GM18498 (cell line): Measurements from ENCODE around the gene MPHOSPH9.
"Not testable (repeated sequence)": the region's sequence is repeated elsewhere in the genome, so short reads cannot be mapped to it uniquely, and the experiment has no call there.

Experiments
- ATAC-seq: cut with Tn5 transposase; IDR thresholded peaks from one replicate; pipeline ENCODE4 v1.9.1; 2021; ENCODE audit warnings: mild to moderate bottlenecking, moderate library complexity; ENCODE audit not compliant: unreplicated experiment

Gene MPHOSPH9

GRCh38 chr12:123227581-123228258 lies 5.2 kb downstream of the MPHOSPH9 start:
- no peak for ATAC-seq

GRCh38 chr12:123225443-123225842 lies 7.5 kb downstream of the MPHOSPH9 start:
- no peak for ATAC-seq

DNA sequence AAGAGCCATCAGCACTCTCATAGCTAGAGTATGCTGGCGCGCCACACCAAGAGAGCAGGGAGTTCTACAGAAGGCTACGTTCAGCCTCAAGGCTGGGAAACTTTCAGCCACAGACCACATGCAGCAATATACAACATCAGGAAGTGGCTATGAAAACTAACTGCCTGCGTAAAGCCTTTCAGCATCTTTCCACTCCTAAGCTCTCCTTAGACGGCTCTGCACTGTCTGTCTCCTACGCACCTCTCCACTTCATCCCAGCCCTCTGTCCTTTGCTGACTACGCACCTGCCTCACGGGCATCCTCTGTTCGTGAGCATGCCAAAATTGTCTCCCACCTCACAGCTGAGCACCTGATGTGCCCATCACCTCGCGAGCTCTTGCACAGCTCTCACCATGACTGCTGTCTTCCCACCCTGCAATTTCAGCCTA lies 9.7 kb downstream of the MPHOSPH9 start:
- peak; percentile 77 for ATAC-seq

GRCh38 chr12:123207815-123208214 lies 25.1 kb downstream of the MPHOSPH9 start:
- ATAC-seq = not testable (repeated sequence)

- ATAC-seq = not testable (repeated sequence)
Measured at GRCh38 chr12:123206794-123207193, 26.1 kb downstream of the MPHOSPH9 start.

GRCh38 chr12:123200414-123200813 lies 32.5 kb downstream of the MPHOSPH9 start:
- ATAC-seq = no peak

DNA sequence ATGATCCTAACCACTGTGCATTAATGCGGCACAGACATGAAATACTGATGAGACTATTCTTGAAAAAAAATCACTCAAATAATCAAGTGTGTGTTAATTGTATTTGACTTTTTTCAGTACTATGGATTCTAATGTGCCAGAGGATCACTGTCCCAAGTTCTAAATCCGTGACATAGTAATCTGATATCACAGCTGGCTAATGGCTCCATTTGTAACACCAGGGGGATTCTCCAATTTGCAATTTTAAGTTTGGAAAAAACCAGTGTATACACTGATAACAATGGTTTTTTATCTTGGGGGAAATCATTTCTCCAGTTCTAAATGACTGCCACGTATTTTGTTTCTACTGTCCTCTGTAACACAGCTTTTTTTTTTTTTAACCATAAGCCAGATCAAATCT lies 33.0 kb downstream of the MPHOSPH9 start:
- ATAC-seq = no peak

DNA sequence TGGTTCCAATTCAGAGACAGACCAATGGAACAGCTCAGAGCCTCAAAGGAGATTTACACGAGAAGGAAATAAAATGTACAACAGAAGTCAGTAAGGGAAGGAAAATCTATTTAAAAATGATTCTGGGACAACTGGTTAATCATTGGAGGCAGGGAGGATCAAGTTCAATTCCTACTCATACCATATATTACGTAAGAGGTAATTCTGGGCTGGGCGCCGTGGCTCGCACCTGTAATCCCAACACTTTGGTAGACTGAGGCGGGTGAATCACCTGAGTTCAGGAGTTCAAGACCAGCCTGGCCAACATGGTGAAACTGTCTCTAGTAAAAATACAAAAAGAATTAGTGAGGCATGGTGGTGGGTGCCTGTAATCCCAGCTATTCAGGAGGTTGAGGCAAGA lies 45.3 kb downstream of the MPHOSPH9 start:
- ATAC-seq = no peak

- ATAC-seq = no peak
Measured at GRCh38 chr12:123180171-123180570, 52.8 kb downstream of the MPHOSPH9 start.

GRCh38 chr12:123171967-123172366 lies 61.0 kb downstream of the MPHOSPH9 start:
- ATAC-seq = no peak

GRCh38 chr12:123167329-123167728 lies 65.6 kb downstream of the MPHOSPH9 start:
- ATAC-seq = no peak

DNA sequence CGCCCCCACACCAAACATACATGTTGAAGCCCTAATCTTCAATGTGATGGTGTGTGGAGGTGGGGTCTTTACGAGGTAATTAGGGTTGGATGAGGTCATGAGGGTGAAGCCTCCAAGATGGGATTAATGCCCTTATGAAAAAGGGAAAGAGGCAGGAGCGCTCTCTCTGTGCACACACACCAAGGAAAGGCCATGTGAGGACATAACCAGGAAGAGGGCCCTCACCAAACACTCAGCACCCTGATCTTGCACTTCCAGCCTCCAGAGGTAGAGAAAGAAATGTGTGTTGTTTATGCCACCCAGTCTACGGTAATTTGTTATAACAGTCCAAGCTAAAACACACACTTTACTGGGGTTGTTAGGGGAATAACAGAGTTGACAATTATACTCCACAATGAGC lies 67.4 kb downstream of the MPHOSPH9 start:
- ATAC-seq = no peak

DNA sequence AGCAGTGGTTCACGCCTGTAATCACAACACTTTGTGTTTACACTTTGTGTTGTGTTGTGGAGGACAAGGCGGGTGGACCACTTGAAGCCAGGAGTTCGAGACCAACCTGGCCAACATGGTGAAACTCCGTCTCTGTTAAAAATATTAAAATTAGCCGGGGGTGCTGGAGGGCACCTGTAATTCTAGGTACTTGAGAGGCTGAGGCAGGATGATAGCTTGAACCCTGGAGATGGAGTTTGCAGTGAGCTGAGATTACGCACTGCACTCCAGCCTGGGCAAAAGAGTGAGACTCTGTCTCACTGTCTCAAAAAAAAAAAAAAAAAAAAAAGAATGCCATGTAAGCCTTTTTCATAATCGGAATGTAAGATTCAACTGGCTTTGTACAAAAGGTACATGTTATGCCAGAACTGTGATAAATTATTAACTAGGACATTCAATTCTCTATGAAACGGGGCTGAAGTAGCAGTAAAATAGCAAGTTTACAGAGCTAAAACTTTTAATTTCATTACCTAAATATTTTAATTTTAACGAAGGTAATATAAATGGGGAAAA lies 68.2 kb downstream of the MPHOSPH9 start:
- no peak for ATAC-seq

GRCh38 chr12:123164222-123164621 lies 68.7 kb downstream of the MPHOSPH9 start:
- ATAC-seq = no peak

GRCh38 chr12:123163227-123163626 lies 69.7 kb downstream of the MPHOSPH9 start:
- no peak for ATAC-seq

DNA sequence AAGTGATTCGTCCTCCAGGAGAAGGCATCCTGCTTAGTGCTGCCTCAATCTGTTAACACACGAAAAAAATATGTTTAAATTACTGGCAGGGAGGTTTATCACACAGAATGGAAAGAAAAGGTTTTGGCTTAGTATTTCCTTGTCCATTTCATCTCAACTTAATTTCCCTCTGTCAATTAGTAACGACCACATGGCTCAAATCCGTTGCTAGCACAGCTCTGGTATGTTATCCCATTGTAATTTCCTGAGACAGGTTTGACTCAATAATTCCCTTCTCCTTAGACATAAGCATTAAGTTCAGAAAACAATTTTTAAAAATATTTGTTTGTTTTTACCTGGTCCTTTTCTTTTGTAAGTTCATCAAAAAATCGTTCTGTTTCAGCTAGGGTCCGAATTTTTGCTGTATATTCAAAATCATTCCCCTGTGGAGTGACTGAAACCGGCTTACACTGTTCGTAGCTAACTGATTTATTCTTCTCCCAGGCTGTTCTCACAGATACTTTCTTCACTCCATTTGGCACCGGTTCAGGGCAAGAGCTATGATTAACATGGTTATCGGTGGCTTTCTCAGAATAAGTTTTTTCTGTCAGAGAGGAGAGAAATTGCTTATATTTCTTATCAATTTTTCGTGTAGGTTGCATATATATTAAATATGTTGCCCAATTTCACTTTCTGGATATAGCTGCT lies 72.0 kb downstream of the MPHOSPH9 start:
- no peak for ATAC-seq

GRCh38 chr12:123153906-123154305 lies 79.0 kb downstream of the MPHOSPH9 start:
- ATAC-seq = no peak

- ATAC-seq = no peak
Measured at GRCh38 chr12:123152833-123153232, 80.1 kb downstream of the MPHOSPH9 start.

- ATAC-seq = peak; percentile 17
Measured at GRCh38 chr12:123151457-123152454, 81.2 kb downstream of the MPHOSPH9 start.

GRCh38 chr12:123150744-123151456 lies 82.0 kb downstream of the MPHOSPH9 start, which contains the start of gene PITPNM2:
TSS of gene PITPNM2 (minus strand) at chr12:123151090. CDS start at chr12:123034590, 116,500 bp downstream.
- peak; percentile 79 for ATAC-seq
